H1 (cell line): ENCODE measurements around the gene CAMTA1. TPM values are rescaled to one million over a fixed set of nuclear protein-coding genes. Genes with fewer than 3 reads are reported as not detected.

ENCODE experiments used
- KDM4A ChIP-seq: IDR thresholded peaks from one replicate; pipeline ENCODE4 v1.7.1; 2012; ENCODE audit warnings: low read depth, mild to moderate bottlenecking, moderate library complexity, low read length, inconsistent platforms; ENCODE audit not compliant: severe bottlenecking
- KDM5A ChIP-seq: fragments of 200-600 bp; IDR thresholded peaks from 2 replicates; pipeline ENCODE4 v1.7.1; 2012; ENCODE audit warnings: mild to moderate bottlenecking, low read length, inconsistent platforms, mixed read lengths
- RXRA ChIP-seq: IDR thresholded peaks from 2 replicates; pipeline ENCODE4 v1.6.1; 2011; ENCODE audit warnings: low read depth, mild to moderate bottlenecking, low read length, moderate library complexity; ENCODE audit not compliant: insufficient read depth
- SAP30 ChIP-seq: fragments of 300-600 bp; sonication (generic); IDR thresholded peaks from 2 replicates; pipeline ENCODE4 v1.7.1; 2012; ENCODE audit warnings: low read length, moderate library complexity, mild to moderate bottlenecking, inconsistent platforms; ENCODE audit not compliant: insufficient read depth, insufficient replicate concordance
- polyA plus RNA-seq, 7 experiments: library from polyadenylated mRNA; depleted of rRNA in 3 of 7; stranded (reverse) in 5 of 7; unstranded in 2 of 7; fragments of >200 nt in 5 of 7; fragments of 200-250 nt in 2 of 7; gene quantifications; 1 replicate in 5 of 7; 2 replicates in 1 of 7; 4 replicates in 1 of 7; pipeline versions ENCODE4 v1.2.1 to v1.2.3, GENCODE V29; 2011 to 2013; ENCODE audit warnings: missing spikeins in 2 of 7, mixed read lengths in 2 of 7
- total RNA-seq: library from RNA; stranded (reverse); fragmentation: NEBNext Ultra II Directional; extraction: Animal tissue kit (Norgen Biotek cat#: 25700); gene quantifications from 2 replicates; pipeline ENCODE4 v1.2.1, GENCODE V29; 2021

The CAMTA1 gene
- total and polyA plus RNA-seq, 2 of the 8 experiments (the other 6 are each of a cell fraction or from before 2014, with no cell fraction given), result 65.0 to 119 TPM

DNA sequence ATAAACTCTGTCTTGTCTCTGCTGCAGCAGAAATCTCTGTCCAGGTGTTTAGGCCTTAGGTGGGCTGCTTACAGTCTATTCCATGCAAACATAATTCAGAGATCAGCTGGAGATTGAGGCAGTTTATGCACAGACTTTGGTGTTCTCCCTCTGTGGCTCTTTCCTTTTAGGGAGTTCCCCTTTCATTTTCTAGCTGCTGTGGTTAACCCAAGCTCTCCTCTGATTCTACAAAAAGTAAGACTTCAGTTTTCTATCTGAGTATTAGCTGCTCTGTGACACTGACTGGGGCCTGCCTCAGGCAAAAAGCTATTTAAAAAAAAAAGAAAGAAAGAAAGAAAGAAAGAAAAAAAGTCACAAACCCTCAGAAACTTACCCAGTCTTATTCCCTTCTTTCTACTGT, 211.1 kb downstream of the CAMTA1 start (continued):
- TF ChIP-seq RXRA, result no peak
- TF ChIP-seq SAP30, result no peak
- no peak for TF ChIP-seq KDM4A
- no peak for TF ChIP-seq KDM5A
